Esophagus squamous epithelium (tissue), 5 donors: ENCODE data around the gene ZNF865. TPM values are rescaled to one million over a fixed set of nuclear protein-coding genes. Genes with fewer than 3 reads are reported as not detected.

Experiments used
- DNase-seq: peaks from one replicate; lab custom pipeline; 2025; lab: John Stamatoyannopoulos, UW
- H3K27ac ChIP-seq, 4 donors: fragments of 200-600 bp; sonication (generic); one replicate each; pipeline ENCODE4 v1.5.1; 2016 to 2019; ENCODE audit warnings: mild to moderate bottlenecking in 1 of 4
- H3K27me3 ChIP-seq, 4 donors: fragments of 200-600 bp; sonication (generic); 1 replicate in 3 of 4; 2 replicates in 1 of 4; pipeline versions ENCODE4 v1.5.1 to v1.6.0; 2017 to 2021; ENCODE audit warnings: antibody characterized with exemption in 1 of 4
- H3K36me3 ChIP-seq, 3 donors: fragments of 200-600 bp; sonication (generic); one replicate each; pipeline ENCODE4 v1.5.1; 2016 to 2019
- H3K4me1 ChIP-seq, 3 donors: fragments of 200-600 bp; sonication (generic); one replicate each; pipeline ENCODE4 v1.5.1; 2017 to 2019
- H3K4me3 ChIP-seq, 4 donors: fragments of 200-600 bp; sonication (generic); 1 replicate in 3 of 4; 2 replicates in 1 of 4; pipeline ENCODE4 v1.5.1; 2016 to 2019; ENCODE audit warnings: mild to moderate bottlenecking in 2 of 4, moderate library complexity in 1 of 4
- H3K9me3 ChIP-seq, 3 donors: fragments of 200-600 bp; sonication (generic); one replicate each; pipeline ENCODE4 v1.5.1; 2016 to 2019
- CTCF ChIP-seq, 6 experiments: fragments of 450-650 bp in 4 of 6; fragments of 200-600 bp in 2 of 6; sonication (generic) in 2 of 6; IDR thresholded peaks; one replicate each; pipeline ENCODE4 v1.5.1; 2016 to 2019; ENCODE audit warnings: antibody characterized with exemption in 6 of 6, mild to moderate bottlenecking in 4 of 6, moderate library complexity in 4 of 6
- POLR2A ChIP-seq, 4 donors: fragments of 450-650 bp; IDR thresholded peaks; one replicate each; pipeline ENCODE4 v1.6.1; 2017; ENCODE audit warnings: antibody characterized with exemption in 4 of 4, mild to moderate bottlenecking in 4 of 4, moderate library complexity in 3 of 4
- WGBS, 2 donors: methylation state at CpG; one replicate each; pipeline ENCODE4 v1.1.5; 2018; 5-methylcytosine and 5-hydroxymethylcytosine counted together
- intact Hi-C: fragments of 100-400 bp; cut with DNase I; formaldehyde crosslinking; loops from one replicate; pipeline ENCODE4 v1.15.0; 2022
- total RNA-seq, 4 donors: library from RNA; depleted of rRNA; stranded (reverse); fragments of >200 nt; gene quantifications; one replicate each; pipeline ENCODE4 v1.1.0, GENCODE V29; 2016
- donor health status: DM: yes; HTN: yes; CAD: no.

The ZNF865 gene
- total RNA-seq, 4 donors from 2014 or later, result 2.7 to 5.3 (median 3.3) TPM

- peaks cover 0 to 32% (median 0%) of the 10 kb centered on the region in 3 donors for H3K36me3 ChIP-seq
- H3K9me3 ChIP-seq, result no peaks in the 10 kb centered on the region
- TF ChIP-seq CTCF (IDR thresholded peaks at IDR 0.05), result peak; percentile 93 to 100 (median 100)
- peak in 3 of 4 donors; percentile 35 to 82 (median 56) for TF ChIP-seq POLR2A (IDR thresholded peaks at IDR 0.05)
- WGBS, 2 donors, result 1% methylated on average over 25 to 41 of the region's 57 CpGs
- peak overlapping the region; percentile 97 to 100 (median 99) for H3K27ac ChIP-seq
- DNase-seq, result peak; percentile 89
- H3K4me3 ChIP-seq, result peak overlapping the region; percentile 76 to 95 (median 86)
- intact Hi-C loops, result no loop called here
- H3K27me3 ChIP-seq, result no peaks in the 10 kb centered on the region
- H3K4me1 ChIP-seq, result peaks cover 39 to 64% (median 42%) of the 10 kb centered on the region in 3 donors
Measured at GRCh38 chr19:55653651-55654322, 48.3 kb downstream of the ZNF865 start.

- 0% methylated on average over 31 to 36 of the region's 52 CpGs for WGBS, 2 donors
- no peaks in the 10 kb centered on the region for H3K27me3 ChIP-seq
- TF ChIP-seq CTCF (IDR thresholded peaks at IDR 0.05), result no peak
- no peak for TF ChIP-seq POLR2A (IDR thresholded peaks at IDR 0.05)
- intact Hi-C loops, result no loop called here
- no peaks in the 10 kb centered on the region for H3K9me3 ChIP-seq
- peaks cover 0 to 38% (median 2%) of the 10 kb centered on the region in 3 donors for H3K36me3 ChIP-seq
- DNase-seq, result peak; percentile 96
- H3K27ac ChIP-seq, result peak overlapping the region; percentile 97 to 100 (median 99)
- H3K4me3 ChIP-seq, result peak overlapping the region; percentile 76 to 95 (median 86)
- peaks cover 39 to 64% (median 41%) of the 10 kb centered on the region in 3 donors for H3K4me1 ChIP-seq
Measured at GRCh38 chr19:55654323-55654867, 48.9 kb downstream of the ZNF865 start.

- H3K36me3 ChIP-seq, result peaks cover 0 to 44% (median 6%) of the 10 kb centered on the region in 3 donors
- H3K27ac ChIP-seq, result peak within 1 kb of the TSS; percentile 97 to 100 (median 99)
- 0 to 1% methylated on average over 19 to 27 of the region's 95 CpGs for WGBS, 2 donors
- H3K9me3 ChIP-seq, result no peaks in the 10 kb centered on the region
- no peaks in the 10 kb centered on the region for H3K27me3 ChIP-seq
- peak; percentile 65 for DNase-seq
- H3K4me1 ChIP-seq, result peaks cover 39 to 64% (median 41%) of the 10 kb centered on the region in 3 donors
- intact Hi-C loops, result no loop called here
- TF ChIP-seq POLR2A (IDR thresholded peaks at IDR 0.05), result peak in 2 of 4 donors; percentile 67 to 76
- peak in 1 of 6 experiments; percentile 7 for TF ChIP-seq CTCF (IDR thresholded peaks at IDR 0.05)
- H3K4me3 ChIP-seq, result peak within 1 kb of the TSS; percentile 76 to 95 (median 86)
Measured at GRCh38 chr19:55654868-55655647, 49.6 kb downstream of the ZNF865 start, which contains the start of gene U2AF2. Gene U2AF2, plus strand, starts transcription at chr19:55655035. Its CDS starts 70 bp downstream, at chr19:55655105.

GRCh38 chr19:55655648-55656040 lies 50.2 kb downstream of the ZNF865 start:
- H3K9me3 ChIP-seq, result no peaks in the 10 kb centered on the region
- H3K4me3 ChIP-seq, result peak overlapping the region; percentile 76 to 95 (median 86)
- H3K27ac ChIP-seq, result peak overlapping the region; percentile 97 to 100 (median 99)
- WGBS, 2 donors, result 1% methylated on average over 17 to 19 of the region's 19 CpGs
- no peak for DNase-seq
- no peaks in the 10 kb centered on the region for H3K27me3 ChIP-seq
- TF ChIP-seq POLR2A (IDR thresholded peaks at IDR 0.05), result no peak
- no peak for TF ChIP-seq CTCF (IDR thresholded peaks at IDR 0.05)
- H3K36me3 ChIP-seq, result peaks cover 4 to 46% (median 12%) of the 10 kb centered on the region in 3 donors
- intact Hi-C loops, result no loop called here
- peaks cover 39 to 68% (median 41%) of the 10 kb centered on the region in 3 donors for H3K4me1 ChIP-seq
